IPS-NIHi7 (cell line): ENCODE results near the gene MAN2A2.

Experiments used
- DNase-seq: peaks from one replicate; pipeline ENCODE4 v3.0.0; 2012; ENCODE audit warnings: mixed read lengths; ENCODE audit errors: extremely low spot score

The MAN2A2 gene

GRCh38 chr15:90960298-90961091 lies 57.4 kb downstream of the MAN2A2 start:
- no peak for DNase-seq

- DNase-seq, result no peak
Observed at GRCh38 chr15:90962021-90962420, 58.9 kb downstream of the MAN2A2 start.

- DNase-seq, result no peak
Observed at GRCh38 chr15:90966262-90966661, 63.2 kb downstream of the MAN2A2 start.

GRCh38 chr15:90967206-90967605 lies 64.1 kb downstream of the MAN2A2 start:
- no peak for DNase-seq

- no peak for DNase-seq
Observed at GRCh38 chr15:90968434-90968833, 65.3 kb downstream of the MAN2A2 start.

- no peak for DNase-seq
Observed at GRCh38 chr15:90970274-90970673, 67.2 kb downstream of the MAN2A2 start.

- DNase-seq, result no peak
Observed at GRCh38 chr15:90972133-90972532, 69.0 kb downstream of the MAN2A2 start.
